ENCODE results near the gene GREB1L.
A peak's percentile ranks its signal among the peaks of the same experiment; 100 is the strongest.

The GREB1L gene

GRCh38 chr18:21264651-21265050 is 22.6 kb downstream of the GREB1L start:
- H3K4me3 ChIP-seq (ENCODE audit: low read depth, low read length) = no peak overlapping the region
- no peaks in the 10 kb centered on the region for H3K36me3 ChIP-seq (replicated peaks)
- in situ Hi-C loops (cut with HindIII; ENCODE audit: low pct_ligation_motif_present, low sequenced_read_pairs) = no loop called here
- no peak overlapping the region for H3K27ac ChIP-seq
- TF ChIP-seq, protein P1, sequence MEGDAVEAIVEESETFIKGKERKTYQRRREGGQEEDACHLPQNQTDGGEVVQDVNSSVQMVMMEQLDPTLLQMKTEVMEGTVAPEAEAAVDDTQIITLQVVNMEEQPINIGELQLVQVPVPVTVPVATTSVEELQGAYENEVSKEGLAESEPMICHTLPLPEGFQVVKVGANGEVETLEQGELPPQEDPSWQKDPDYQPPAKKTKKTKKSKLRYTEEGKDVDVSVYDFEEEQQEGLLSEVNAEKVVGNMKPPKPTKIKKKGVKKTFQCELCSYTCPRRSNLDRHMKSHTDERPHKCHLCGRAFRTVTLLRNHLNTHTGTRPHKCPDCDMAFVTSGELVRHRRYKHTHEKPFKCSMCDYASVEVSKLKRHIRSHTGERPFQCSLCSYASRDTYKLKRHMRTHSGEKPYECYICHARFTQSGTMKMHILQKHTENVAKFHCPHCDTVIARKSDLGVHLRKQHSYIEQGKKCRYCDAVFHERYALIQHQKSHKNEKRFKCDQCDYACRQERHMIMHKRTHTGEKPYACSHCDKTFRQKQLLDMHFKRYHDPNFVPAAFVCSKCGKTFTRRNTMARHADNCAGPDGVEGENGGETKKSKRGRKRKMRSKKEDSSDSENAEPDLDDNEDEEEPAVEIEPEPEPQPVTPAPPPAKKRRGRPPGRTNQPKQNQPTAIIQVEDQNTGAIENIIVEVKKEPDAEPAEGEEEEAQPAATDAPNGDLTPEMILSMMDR (IDR thresholded peaks at IDR 0.05; ENCODE audit: low read depth, low read length, missing control alignments) = no peak
- no peak for DNase-seq
- peaks cover 5% of the 10 kb centered on the region for H3K27me3 ChIP-seq (replicated peaks)

- no peak overlapping the region for H3K27ac ChIP-seq
- DNase-seq = no peak
- in situ Hi-C loops (cut with HindIII; ENCODE audit: low pct_ligation_motif_present, low sequenced_read_pairs) = no loop called here
- H3K36me3 ChIP-seq (replicated peaks) = no peaks in the 10 kb centered on the region
- TF ChIP-seq, protein P1 (IDR thresholded peaks at IDR 0.05; ENCODE audit: low read depth, low read length, missing control alignments) = no peak
- no peak overlapping the region for H3K4me3 ChIP-seq (ENCODE audit: low read depth, low read length)
- peaks cover 5% of the 10 kb centered on the region for H3K27me3 ChIP-seq (replicated peaks)
Observed at GRCh38 chr18:21265971-21266673, 24.1 kb downstream of the GREB1L start.

DNA sequence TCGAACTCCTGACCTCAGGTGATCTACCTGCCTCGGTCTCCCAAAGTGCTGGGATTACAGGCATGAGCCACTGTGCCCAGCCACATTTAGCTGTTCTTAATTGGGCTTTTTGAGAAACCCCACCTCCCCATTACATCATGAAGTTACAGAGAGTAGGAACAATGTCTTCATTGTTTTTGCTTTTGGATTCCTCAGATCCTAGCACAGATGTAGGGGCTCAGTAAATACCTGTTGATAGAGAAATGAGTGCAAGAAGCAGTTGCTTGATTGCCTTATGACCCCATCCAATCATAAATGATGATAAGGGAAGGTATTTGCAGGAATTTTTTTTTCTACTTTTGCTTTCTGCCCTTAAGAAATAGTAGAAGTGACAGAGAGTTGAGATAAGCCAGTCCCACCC is 25.4 kb downstream of the GREB1L start:
- DNase-seq = no peak
- TF ChIP-seq, protein P1 (IDR thresholded peaks at IDR 0.05; ENCODE audit: low read depth, low read length, missing control alignments) = no peak
- Histone ChIP-seq H3K27ac (no peak overlapping the region), H3K27me3 (replicated peaks) (peaks cover 3% of the 10 kb centered on the region), H3K36me3 (replicated peaks) (no peaks in the 10 kb centered on the region), H3K4me3 (ENCODE audit: low read depth, low read length) (no peak overlapping the region)
- in situ Hi-C loops (cut with HindIII; ENCODE audit: low pct_ligation_motif_present, low sequenced_read_pairs) = no loop called here

GRCh38 chr18:21269349-21269748 is 27.3 kb downstream of the GREB1L start:
- TF ChIP-seq, protein P1 (IDR thresholded peaks at IDR 0.05; ENCODE audit: low read depth, low read length, missing control alignments) = no peak
- no peaks in the 10 kb centered on the region for H3K36me3 ChIP-seq (replicated peaks)
- no peak for DNase-seq
- in situ Hi-C loops (cut with HindIII; ENCODE audit: low pct_ligation_motif_present, low sequenced_read_pairs) = no loop called here
- H3K27ac ChIP-seq = no peak overlapping the region
- H3K4me3 ChIP-seq (ENCODE audit: low read depth, low read length) = no peak overlapping the region
- peaks cover 3% of the 10 kb centered on the region for H3K27me3 ChIP-seq (replicated peaks)

- no peak overlapping the region for H3K4me3 ChIP-seq (ENCODE audit: low read depth, low read length)
- TF ChIP-seq, protein P1 (IDR thresholded peaks at IDR 0.05; ENCODE audit: low read depth, low read length, missing control alignments) = no peak
- H3K36me3 ChIP-seq (replicated peaks) = no peaks in the 10 kb centered on the region
- DNase-seq = peak; percentile 22
- no peak overlapping the region for H3K27ac ChIP-seq
- H3K27me3 ChIP-seq (replicated peaks) = peaks cover 3% of the 10 kb centered on the region
- in situ Hi-C loops (cut with HindIII; ENCODE audit: low pct_ligation_motif_present, low sequenced_read_pairs) = no loop called here
Observed at GRCh38 chr18:21270453-21270852, 28.4 kb downstream of the GREB1L start.

Measured in brain microvascular endothelial cell (primary cell).